Astrocyte of the cerebellum (primary cell): Measurements from ENCODE around the gene OXCT1.
A peak's percentile ranks its signal among the peaks of the same experiment; 100 is the strongest.
"Not testable (repeated sequence)": the region's sequence is repeated elsewhere in the genome, so short reads cannot be mapped to it uniquely, and the experiment has no call there.

Source experiments
- DNase-seq: peaks from one replicate; pipeline ENCODE4 v3.0.0-alpha.2; 2011; ENCODE audit warnings: low read depth
- H3K4me3 ChIP-seq: 2 replicates; pipeline ENCODE4 v1.5.1; 2011; ENCODE audit warnings: mild to moderate bottlenecking, low read depth, low read length, moderate library complexity
- CTCF ChIP-seq: IDR thresholded peaks from 2 replicates; pipeline ENCODE4 v1.5.1; 2012; ENCODE audit warnings: low read length, low read depth, moderate library complexity, mild to moderate bottlenecking; ENCODE audit errors: missing control alignments
- in situ Hi-C: cut with HindIII; loops from 2 replicates; pipeline ENCODE4 v1.10.0; 2017; ENCODE audit warnings: low sequenced_read_pairs

OXCT1 gene

GRCh38 chr5:41728281-41728680 is 141.9 kb downstream of the OXCT1 start:
- TF ChIP-seq CTCF: no peak

GRCh38 chr5:41722359-41722950 is 147.8 kb downstream of the OXCT1 start:
- in situ Hi-C loops: no loop called here
- peak; percentile 32 for TF ChIP-seq CTCF
- DNase-seq: no peak
- H3K4me3 ChIP-seq: no peak overlapping the region

More at GRCh38 chr5:41728281-41728680, 141.9 kb downstream of the OXCT1 start:
- no peak for DNase-seq
- in situ Hi-C loops: no loop called here
- no peak overlapping the region for H3K4me3 ChIP-seq

- no peak for TF ChIP-seq CTCF
Measured at GRCh38 chr5:41721516-41721915, 148.7 kb downstream of the OXCT1 start.

GRCh38 chr5:41716382-41716781 is 153.8 kb downstream of the OXCT1 start:
- no peak overlapping the region for H3K4me3 ChIP-seq
- no peak for DNase-seq
- in situ Hi-C loops: no loop called here
- TF ChIP-seq CTCF: no peak

More at GRCh38 chr5:41721516-41721915, 148.7 kb downstream of the OXCT1 start:
- DNase-seq: no peak
- no peak overlapping the region for H3K4me3 ChIP-seq
- in situ Hi-C loops: no loop called here

GRCh38 chr5:41714446-41714845 is 155.8 kb downstream of the OXCT1 start:
- DNase-seq, in situ Hi-C loops, H3K4me3 ChIP-seq: not testable (repeated sequence)

GRCh38 chr5:41708604-41708940 is 161.7 kb downstream of the OXCT1 start:
- in situ Hi-C loops: no loop called here
- no peak for DNase-seq
- no peak overlapping the region for H3K4me3 ChIP-seq
- no peak for TF ChIP-seq CTCF

GRCh38 chr5:41707853-41708603 is 162.2 kb downstream of the OXCT1 start:
- peak; percentile 55 for TF ChIP-seq CTCF
- in situ Hi-C loops: no loop called here

More at GRCh38 chr5:41707853-41708603, 162.2 kb downstream of the OXCT1 start:
- H3K4me3 ChIP-seq: no peak overlapping the region
- DNase-seq: peak; percentile 31
